Measurements from ENCODE around the gene CYBA. TPM values are rescaled to one million over a fixed set of nuclear protein-coding genes. Genes with fewer than 3 reads are reported as not detected.

The CYBA gene
- total and polyA plus RNA-seq, 2 of the 13 experiments (the other 11 are each of a cell fraction or from before 2014, with no cell fraction given), result 196 to 250 TPM

DNA sequence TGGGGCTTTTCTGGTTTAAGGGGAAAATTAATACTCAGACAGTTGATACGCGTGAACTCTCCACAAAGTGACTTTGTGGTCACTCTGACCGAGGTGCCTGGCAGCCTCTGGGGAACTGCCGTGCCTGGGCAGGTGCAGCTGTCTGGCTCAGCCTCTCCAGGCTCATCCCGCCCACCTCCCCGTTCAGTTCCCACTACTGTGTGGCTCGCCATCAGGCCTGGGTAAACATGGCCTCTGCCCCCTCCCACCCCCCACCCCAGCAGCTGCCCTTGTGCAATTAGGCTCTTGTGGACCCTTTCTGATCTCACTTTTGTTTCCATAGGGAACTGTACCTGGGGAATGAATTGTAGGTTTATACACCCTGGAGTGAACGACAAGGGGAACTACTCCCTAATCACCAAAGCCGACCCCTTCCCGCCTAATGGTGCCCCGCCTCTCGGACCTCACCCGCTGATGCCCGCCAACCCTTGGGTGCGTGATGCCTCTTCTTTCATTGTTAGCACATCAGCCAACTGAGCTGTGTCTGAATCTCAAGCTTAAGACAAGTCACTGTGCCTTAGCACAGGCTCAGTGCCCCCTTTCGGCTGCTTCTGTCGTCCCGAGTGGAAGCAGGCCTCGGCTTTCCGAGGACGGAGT lies 52.9 kb downstream of the CYBA start (continued):
- TF ChIP-seq, protein P1, sequence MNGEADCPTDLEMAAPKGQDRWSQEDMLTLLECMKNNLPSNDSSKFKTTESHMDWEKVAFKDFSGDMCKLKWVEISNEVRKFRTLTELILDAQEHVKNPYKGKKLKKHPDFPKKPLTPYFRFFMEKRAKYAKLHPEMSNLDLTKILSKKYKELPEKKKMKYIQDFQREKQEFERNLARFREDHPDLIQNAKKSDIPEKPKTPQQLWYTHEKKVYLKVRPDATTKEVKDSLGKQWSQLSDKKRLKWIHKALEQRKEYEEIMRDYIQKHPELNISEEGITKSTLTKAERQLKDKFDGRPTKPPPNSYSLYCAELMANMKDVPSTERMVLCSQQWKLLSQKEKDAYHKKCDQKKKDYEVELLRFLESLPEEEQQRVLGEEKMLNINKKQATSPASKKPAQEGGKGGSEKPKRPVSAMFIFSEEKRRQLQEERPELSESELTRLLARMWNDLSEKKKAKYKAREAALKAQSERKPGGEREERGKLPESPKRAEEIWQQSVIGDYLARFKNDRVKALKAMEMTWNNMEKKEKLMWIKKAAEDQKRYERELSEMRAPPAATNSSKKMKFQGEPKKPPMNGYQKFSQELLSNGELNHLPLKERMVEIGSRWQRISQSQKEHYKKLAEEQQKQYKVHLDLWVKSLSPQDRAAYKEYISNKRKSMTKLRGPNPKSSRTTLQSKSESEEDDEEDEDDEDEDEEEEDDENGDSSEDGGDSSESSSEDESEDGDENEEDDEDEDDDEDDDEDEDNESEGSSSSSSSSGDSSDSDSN (CRISPR knock-in tag; IDR thresholded peaks at IDR 0.05), result peak; percentile 47; the same call in 1 of the 2 replicates
- TF ChIP-seq, protein P2, sequence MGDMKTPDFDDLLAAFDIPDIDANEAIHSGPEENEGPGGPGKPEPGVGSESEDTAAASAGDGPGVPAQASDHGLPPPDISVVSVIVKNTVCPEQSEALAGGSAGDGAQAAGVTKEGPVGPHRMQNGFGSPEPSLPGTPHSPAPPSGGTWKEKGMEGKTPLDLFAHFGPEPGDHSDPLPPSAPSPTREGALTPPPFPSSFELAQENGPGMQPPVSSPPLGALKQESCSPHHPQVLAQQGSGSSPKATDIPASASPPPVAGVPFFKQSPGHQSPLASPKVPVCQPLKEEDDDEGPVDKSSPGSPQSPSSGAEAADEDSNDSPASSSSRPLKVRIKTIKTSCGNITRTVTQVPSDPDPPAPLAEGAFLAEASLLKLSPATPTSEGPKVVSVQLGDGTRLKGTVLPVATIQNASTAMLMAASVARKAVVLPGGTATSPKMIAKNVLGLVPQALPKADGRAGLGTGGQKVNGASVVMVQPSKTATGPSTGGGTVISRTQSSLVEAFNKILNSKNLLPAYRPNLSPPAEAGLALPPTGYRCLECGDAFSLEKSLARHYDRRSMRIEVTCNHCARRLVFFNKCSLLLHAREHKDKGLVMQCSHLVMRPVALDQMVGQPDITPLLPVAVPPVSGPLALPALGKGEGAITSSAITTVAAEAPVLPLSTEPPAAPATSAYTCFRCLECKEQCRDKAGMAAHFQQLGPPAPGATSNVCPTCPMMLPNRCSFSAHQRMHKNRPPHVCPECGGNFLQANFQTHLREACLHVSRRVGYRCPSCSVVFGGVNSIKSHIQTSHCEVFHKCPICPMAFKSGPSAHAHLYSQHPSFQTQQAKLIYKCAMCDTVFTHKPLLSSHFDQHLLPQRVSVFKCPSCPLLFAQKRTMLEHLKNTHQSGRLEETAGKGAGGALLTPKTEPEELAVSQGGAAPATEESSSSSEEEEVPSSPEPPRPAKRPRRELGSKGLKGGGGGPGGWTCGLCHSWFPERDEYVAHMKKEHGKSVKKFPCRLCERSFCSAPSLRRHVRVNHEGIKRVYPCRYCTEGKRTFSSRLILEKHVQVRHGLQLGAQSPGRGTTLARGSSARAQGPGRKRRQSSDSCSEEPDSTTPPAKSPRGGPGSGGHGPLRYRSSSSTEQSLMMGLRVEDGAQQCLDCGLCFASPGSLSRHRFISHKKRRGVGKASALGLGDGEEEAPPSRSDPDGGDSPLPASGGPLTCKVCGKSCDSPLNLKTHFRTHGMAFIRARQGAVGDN (CRISPR knock-in tag; IDR thresholded peaks at IDR 0.05), result peak; percentile 81
- no peak for TF ChIP-seq ZBTB10 (CRISPR knock-in tag; IDR thresholded peaks at IDR 0.05; ENCODE audit: borderline replicate concordance)
- TF ChIP-seq ZNF530 (CRISPR knock-in tag; IDR thresholded peaks at IDR 0.05; ENCODE audit: low read depth), result no peak
- no peak for TF ChIP-seq ZNF143 (CRISPR knock-in tag; IDR thresholded peaks at IDR 0.05)
- TF ChIP-seq ZNF704 (CRISPR knock-in tag; IDR thresholded peaks at IDR 0.05; ENCODE audit: borderline replicate concordance), result 0 out of 2 replicates have a peak, but pooled peaks have one; percentile 42
- TF ChIP-seq ZMYM4 (CRISPR knock-in tag; IDR thresholded peaks at IDR 0.05), result no peak
- no peak for TF ChIP-seq SKIL (CRISPR knock-in tag; IDR thresholded peaks at IDR 0.05; ENCODE audit: borderline replicate concordance)
- no peak for TF ChIP-seq HNF1A (IDR thresholded peaks at IDR 0.05; ENCODE audit: low read depth)
- 0 out of 2 replicates have a peak, but pooled peaks have one; percentile 27 for TF ChIP-seq HNF1A (CRISPR knock-in tag; IDR thresholded peaks at IDR 0.05; ENCODE audit: borderline replicate concordance)
